PFSK-1 (cell line): Measurements from ENCODE around the gene PTGER3.

ENCODE experiments used
- FOXP2 ChIP-seq: optimal IDR thresholded peaks from 2 replicates; pipeline ENCODE3; 2011; ENCODE audit warnings: borderline replicate concordance, control low read depth, inconsistent platforms; ENCODE audit not compliant: insufficient read depth; ENCODE audit errors: extremely low read length, extremely low read depth
- POLR2AphosphoS5 ChIP-seq: IDR thresholded peaks from 2 replicates; pipeline ENCODE4 v1.6.1; 2012; ENCODE audit warnings: low read depth, mild to moderate bottlenecking, control low read depth, low read length, moderate library complexity
- SIN3A ChIP-seq: IDR thresholded peaks from 2 replicates; pipeline ENCODE4 v1.6.1; 2012; ENCODE audit warnings: mild to moderate bottlenecking, low read length, moderate library complexity, borderline replicate concordance; ENCODE audit not compliant: insufficient read depth
- TAF1 ChIP-seq: IDR thresholded peaks from 2 replicates; pipeline ENCODE4 v1.6.1; 2012; ENCODE audit warnings: low read length, control low read depth, borderline replicate concordance; ENCODE audit not compliant: insufficient read depth
- TF ChIP-seq, protein P1 (sequence below), 2 experiments: IDR thresholded peaks; 2 replicates each; pipeline versions ENCODE4 v1.6.1 to v1.8.0; 2011 to 2012; ENCODE audit warnings: low read depth in 2 of 2, low read length in 2 of 2, control low read depth in 1 of 2, inconsistent platforms in 1 of 2, mild to moderate bottlenecking in 1 of 2, moderate library complexity in 1 of 2; ENCODE audit not compliant: insufficient read depth in 1 of 2

DNA sequence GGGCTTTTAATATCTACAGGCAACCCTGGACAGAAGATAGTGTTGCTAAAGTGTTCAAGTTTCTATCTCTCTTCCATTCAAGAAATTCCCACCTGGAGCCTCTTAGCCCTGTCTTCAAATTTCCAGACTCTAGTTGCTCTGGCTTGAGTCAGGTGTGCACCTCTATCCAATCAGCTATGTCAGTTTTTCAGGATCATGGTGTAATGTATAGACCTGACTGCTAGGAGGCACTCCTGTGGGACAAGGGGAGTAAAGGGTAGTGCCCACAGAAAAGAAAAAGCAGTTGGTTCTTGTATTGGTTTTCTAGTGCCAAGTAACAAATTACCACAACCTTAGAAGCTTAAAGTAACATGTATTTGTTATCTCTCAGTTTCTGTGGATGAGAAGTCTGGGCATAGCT is 39.4 kb upstream of the PTGER3 start:
- TF ChIP-seq SIN3A: no peak
- no peak for TF ChIP-seq POLR2AphosphoS5
- TF ChIP-seq TAF1: no peak
- TF ChIP-seq, protein P1, sequence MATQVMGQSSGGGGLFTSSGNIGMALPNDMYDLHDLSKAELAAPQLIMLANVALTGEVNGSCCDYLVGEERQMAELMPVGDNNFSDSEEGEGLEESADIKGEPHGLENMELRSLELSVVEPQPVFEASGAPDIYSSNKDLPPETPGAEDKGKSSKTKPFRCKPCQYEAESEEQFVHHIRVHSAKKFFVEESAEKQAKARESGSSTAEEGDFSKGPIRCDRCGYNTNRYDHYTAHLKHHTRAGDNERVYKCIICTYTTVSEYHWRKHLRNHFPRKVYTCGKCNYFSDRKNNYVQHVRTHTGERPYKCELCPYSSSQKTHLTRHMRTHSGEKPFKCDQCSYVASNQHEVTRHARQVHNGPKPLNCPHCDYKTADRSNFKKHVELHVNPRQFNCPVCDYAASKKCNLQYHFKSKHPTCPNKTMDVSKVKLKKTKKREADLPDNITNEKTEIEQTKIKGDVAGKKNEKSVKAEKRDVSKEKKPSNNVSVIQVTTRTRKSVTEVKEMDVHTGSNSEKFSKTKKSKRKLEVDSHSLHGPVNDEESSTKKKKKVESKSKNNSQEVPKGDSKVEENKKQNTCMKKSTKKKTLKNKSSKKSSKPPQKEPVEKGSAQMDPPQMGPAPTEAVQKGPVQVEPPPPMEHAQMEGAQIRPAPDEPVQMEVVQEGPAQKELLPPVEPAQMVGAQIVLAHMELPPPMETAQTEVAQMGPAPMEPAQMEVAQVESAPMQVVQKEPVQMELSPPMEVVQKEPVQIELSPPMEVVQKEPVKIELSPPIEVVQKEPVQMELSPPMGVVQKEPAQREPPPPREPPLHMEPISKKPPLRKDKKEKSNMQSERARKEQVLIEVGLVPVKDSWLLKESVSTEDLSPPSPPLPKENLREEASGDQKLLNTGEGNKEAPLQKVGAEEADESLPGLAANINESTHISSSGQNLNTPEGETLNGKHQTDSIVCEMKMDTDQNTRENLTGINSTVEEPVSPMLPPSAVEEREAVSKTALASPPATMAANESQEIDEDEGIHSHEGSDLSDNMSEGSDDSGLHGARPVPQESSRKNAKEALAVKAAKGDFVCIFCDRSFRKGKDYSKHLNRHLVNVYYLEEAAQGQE (IDR thresholded peaks at IDR 0.05; ENCODE audit: insufficient read depth in 1 of 2, low read depth in 2 of 2, low read length in 2 of 2): no peak
- TF ChIP-seq FOXP2: no peak
